SK-MEL-5 (cell line): Measurements from ENCODE around the gene FNDC3A. TPM values are rescaled to one million over a fixed set of nuclear protein-coding genes. Genes with fewer than 3 reads are reported as not detected.
"Not testable (repeated sequence)": the region's sequence is repeated elsewhere in the genome, so short reads cannot be mapped to it uniquely, and the experiment has no call there.

Experiments
- DNase-seq: peaks from one replicate; pipeline ENCODE4 v3.0.0-alpha.2; 2016; ENCODE audit warnings: low read depth, low spot score
- in situ Hi-C: cut with HindIII; loops from 2 replicates; pipeline ENCODE4 v1.10.0; 2016; ENCODE audit warnings: low sequenced_read_pairs, high pct_unique_total_duplicates, low pct_unique_long_range_greater_than_20kb
- total RNA-seq: library from RNA; depleted of rRNA; stranded (reverse); fragments of >200 nt; shearing (Covaris generic); gene quantifications from 2 replicates; pipeline ENCODE4 v1.2.3, GENCODE V29; 2014

The FNDC3A gene
- total RNA-seq, 1 experiment from 2014 or later, result 116 TPM

- in situ Hi-C loops, result no loop called here
- no peak for DNase-seq
Measured at GRCh38 chr13:48973845-48974431, 1.8 kb upstream of the FNDC3A start.

GRCh38 chr13:48975101-48975855 is 434 bp upstream of the FNDC3A start:
- peak; percentile 60 for DNase-seq
- in situ Hi-C loops, result no loop called here

- in situ Hi-C loops, result no loop called here
- peak; percentile 78 for DNase-seq
Measured at GRCh38 chr13:48976576-48977285, 1.0 kb downstream of the FNDC3A start.

GRCh38 chr13:48977286-48977625 is 1.5 kb downstream of the FNDC3A start:
- in situ Hi-C loops, result no loop called here
- no peak for DNase-seq

GRCh38 chr13:48977973-48978372 is 2.3 kb downstream of the FNDC3A start:
- DNase-seq, result no peak

GRCh38 chr13:48978942-48979601 is 3.4 kb downstream of the FNDC3A start:
- DNase-seq, result no peak
- in situ Hi-C loops, result no loop called here

More at GRCh38 chr13:48977973-48978372, 2.3 kb downstream of the FNDC3A start:
- in situ Hi-C loops, result no loop called here

GRCh38 chr13:48979892-48980291 is 4.2 kb downstream of the FNDC3A start:
- DNase-seq, result no peak
- in situ Hi-C loops, result no loop called here

DNA sequence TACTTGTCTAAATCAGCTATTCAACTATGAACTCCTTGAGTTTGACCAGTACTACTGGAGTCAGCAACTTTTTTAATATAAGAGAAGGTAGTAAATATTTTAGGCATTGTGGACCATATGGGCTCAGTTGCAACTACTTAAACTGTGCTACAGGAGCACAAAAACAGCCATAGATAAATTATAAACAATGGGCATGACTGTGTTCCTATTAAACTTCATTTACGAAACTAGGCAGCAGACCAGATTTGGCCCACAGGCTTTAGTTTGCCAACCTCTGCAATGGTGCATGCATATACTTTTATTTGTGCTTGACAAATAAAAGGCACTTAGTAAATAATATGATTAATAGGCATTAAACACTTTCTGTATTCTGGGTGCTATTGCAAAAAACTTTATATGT is 7.6 kb downstream of the FNDC3A start:
- in situ Hi-C loops, result no loop called here
- DNase-seq, result no peak

DNA sequence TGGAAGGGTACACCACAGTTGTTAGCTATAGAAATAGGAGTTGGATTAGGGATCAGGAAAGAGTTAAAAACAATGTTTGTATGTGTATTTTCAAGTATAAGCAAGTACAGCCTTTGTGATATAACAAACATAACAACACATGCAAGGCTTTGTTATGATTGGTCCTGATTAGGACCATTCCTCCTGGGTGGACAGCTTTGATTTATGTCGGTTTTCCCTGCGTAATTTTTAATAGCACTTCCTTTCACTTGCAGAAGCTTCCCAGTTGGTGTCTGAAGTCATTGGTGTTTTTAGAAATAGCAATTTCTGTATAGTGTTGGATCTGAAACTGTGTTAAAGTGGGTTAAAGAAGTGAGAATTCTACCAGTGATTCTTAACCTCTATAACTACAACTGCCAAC is 10.0 kb downstream of the FNDC3A start:
- DNase-seq, result no peak
- in situ Hi-C loops, result no loop called here

DNA sequence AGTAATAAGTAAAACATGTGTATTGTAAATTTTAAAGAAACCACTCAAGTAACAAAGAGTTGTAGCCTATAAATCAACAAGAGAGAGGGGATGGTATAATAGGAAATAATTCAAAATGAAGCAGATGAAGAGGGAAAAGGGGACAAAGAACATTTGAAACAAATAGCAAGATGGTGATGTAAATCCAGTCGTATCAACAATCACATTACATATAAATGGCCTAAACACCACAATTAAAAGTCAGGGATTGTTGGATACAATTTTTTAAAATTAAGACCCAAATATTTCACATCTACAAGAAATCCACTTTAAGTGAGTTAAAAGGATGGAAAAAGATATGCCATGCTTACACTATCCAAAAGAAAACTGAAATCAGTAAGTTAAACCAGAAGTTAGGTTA is 15.2 kb downstream of the FNDC3A start:
- in situ Hi-C loops, result no loop called here
- no peak for DNase-seq

DNA sequence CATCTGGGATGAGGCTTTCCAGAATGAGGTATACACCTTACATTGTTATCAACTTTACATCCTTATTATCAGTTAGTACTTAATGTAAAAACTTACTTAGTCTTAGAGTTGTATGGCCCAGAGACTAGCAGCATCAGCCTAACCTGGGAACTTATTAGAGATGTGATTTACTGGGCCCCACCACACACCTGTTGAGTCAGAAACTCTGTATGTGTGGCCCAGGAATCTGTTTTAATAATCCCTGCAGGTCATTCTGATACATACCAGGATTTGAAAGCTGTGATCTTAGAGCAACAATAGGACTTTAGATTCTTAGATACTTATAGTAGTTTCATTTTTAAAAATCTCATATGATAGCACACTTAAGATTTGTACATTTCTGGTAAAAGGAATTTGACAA is 17.4 kb downstream of the FNDC3A start:
- in situ Hi-C loops, result no loop called here
- no peak for DNase-seq

DNA sequence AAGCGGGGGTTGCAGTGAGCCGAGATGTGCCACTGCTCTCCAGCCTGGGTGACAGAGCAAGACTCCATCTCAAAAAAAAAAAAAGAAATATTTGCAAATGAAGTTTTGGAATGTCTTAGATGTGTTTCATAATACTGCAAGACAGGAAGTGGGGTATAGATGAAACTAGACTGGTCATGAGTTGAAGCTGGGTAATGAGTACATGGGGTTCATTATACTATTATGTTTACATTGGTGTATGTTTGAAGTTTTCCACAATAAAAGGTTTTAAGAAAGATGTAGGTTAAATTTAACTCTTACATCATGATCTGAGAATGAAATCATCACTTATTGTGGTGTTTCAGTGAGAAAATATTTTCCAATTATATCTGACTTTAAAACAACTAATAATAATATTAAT is 19.0 kb downstream of the FNDC3A start:
- DNase-seq, result no peak
- in situ Hi-C loops, result no loop called here

DNA sequence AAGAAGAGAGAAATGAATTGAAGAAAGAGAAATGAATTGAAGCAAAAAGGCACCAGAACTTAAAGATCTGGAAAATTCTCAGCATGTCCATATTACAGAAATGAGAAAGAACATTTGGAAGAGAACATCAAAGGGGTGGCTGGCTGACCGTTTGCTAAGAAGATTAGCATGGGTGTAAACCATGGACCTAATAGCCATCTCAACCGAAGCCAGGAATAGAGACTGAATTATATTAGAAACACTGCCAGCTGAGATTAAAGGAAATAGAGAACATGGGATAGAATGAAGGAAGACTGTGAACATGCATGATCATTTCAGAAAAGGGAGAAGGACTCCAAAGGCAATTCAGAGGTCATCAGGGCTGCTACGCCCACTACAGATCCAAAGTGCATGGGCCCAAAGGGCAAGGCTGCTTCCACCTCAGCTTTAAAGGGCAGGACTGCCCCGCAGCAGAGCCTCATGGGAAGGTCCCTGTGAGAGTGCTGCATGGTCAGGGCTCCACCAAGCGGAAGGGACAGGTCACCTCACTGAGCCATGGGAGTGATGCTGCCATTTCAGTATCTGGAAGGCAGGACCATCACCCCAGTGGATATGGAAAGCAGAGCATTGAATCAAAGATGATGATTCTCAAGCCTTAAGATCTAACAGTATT is 23.1 kb downstream of the FNDC3A start:
- no peak for DNase-seq
- in situ Hi-C loops, result no loop called here

DNA sequence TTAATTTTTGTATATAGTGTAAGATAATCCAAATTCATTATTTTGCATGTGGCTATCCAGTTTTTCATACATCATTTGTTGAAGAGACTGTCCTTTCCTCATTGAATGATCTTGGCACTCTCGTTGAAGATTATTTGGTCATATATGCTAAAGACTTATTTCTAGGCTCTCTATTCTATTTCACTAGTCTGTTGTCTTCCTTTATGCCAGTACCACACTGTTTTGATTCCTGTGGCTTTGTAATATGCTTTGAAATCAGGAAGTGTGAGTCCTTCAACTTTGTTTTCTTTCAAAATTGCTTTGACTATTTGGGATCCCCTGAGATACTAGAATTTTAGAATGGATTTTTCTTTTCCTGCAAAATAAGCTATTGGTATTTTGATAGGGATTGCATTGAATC is 24.5 kb downstream of the FNDC3A start:
- in situ Hi-C loops, result no loop called here
- DNase-seq, result no peak

- DNase-seq, in situ Hi-C loops: not testable (repeated sequence)
Measured at GRCh38 chr13:49018986-49019635, 43.4 kb downstream of the FNDC3A start.

DNA sequence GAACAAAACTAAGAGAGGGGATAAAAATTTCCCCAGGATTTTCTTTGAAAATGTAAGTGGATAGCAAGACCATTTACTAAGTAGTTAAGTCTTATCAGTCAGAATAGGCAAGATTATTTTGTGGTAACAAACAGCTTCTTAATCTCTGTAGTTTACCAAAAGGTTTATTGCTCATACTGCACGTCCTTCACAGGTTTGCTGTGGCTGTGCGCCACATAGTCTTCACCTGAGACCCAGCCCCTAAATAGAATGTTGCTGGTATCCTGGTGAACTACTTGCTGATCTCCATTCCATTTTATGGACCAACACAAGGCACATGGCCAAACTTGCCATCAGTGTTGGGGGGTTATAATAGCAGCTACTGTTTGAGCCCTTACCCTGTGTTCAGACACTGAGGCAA is 44.6 kb downstream of the FNDC3A start:
- in situ Hi-C loops, result no loop called here
- no peak for DNase-seq

- DNase-seq, result no peak
- in situ Hi-C loops, result no loop called here
Measured at GRCh38 chr13:49020940-49021553, 45.3 kb downstream of the FNDC3A start.
